HFFc6 (cell line): ENCODE measurements around the gene TPST2. TPM values are rescaled to one million over a fixed set of nuclear protein-coding genes. Genes with fewer than 3 reads are reported as not detected.

ENCODE experiments used
- DNase-seq: peaks from one replicate; pipeline ENCODE4 v3.0.0-alpha.2; 2018
- H3K27ac Mint-ChIP-seq: 2 replicates; pipeline ENCODE4 v1.8.0; 2020; ENCODE audit warnings: mild to moderate bottlenecking, mixed read lengths
- H3K27me3 Mint-ChIP-seq: 2 replicates; pipeline ENCODE4 v1.8.0; 2021; ENCODE audit warnings: mild to moderate bottlenecking, moderate library complexity, mixed read lengths; ENCODE audit not compliant: insufficient read depth
- H3K36me3 Mint-ChIP-seq: 2 replicates; pipeline ENCODE4 v1.8.0; 2021; ENCODE audit warnings: low read depth, mixed read lengths
- H3K4me1 Mint-ChIP-seq: 2 replicates; pipeline ENCODE4 v1.8.0; 2020; ENCODE audit warnings: low read depth, mixed read lengths
- H3K4me3 Mint-ChIP-seq: 2 replicates; pipeline ENCODE4 v1.8.0; 2020; ENCODE audit warnings: mild to moderate bottlenecking, moderate library complexity, mixed read lengths
- H3K9me3 Mint-ChIP-seq: 2 replicates; pipeline ENCODE4 v1.8.0; 2020; ENCODE audit warnings: mild to moderate bottlenecking, mixed read lengths
- CTCF ChIP-seq: fragments of 200-600 bp; sonication (generic); IDR thresholded peaks from 2 replicates; pipeline ENCODE4 v1.5.0; 2021; ENCODE audit warnings: antibody characterized with exemption, mild to moderate bottlenecking
- total RNA-seq, 6 experiments: library from RNA; stranded (reverse); fragmentation: NEBNext Ultra II Directional; extraction: Animal tissue kit (Norgen Biotek cat#: 25700); gene quantifications; 2 replicates in 1 of 6; 3 replicates in 5 of 6; pipeline ENCODE4 v1.2.3, GENCODE V29; 2021

The TPST2 gene
- total RNA-seq, 6 experiments from 2014 or later = 66.8 to 75.5 (median 73.8) TPM

- Mint-ChIP-seq H3K27me3 (peaks cover 12% of the 10 kb centered on the region), H3K36me3 (no peaks in the 10 kb centered on the region), H3K27ac (no peak overlapping the region), H3K4me3 (no peak overlapping the region), H3K4me1 (peaks cover 11% of the 10 kb centered on the region), H3K9me3 (no peaks in the 10 kb centered on the region)
- no peak for TF ChIP-seq CTCF
- no peak for DNase-seq
Observed at GRCh38 chr22:26602127-26602526, 12.2 kb upstream of the TPST2 start.

GRCh38 chr22:26601726-26602125 is 11.8 kb upstream of the TPST2 start:
- Mint-ChIP-seq H3K27me3 (peaks cover 12% of the 10 kb centered on the region), H3K27ac (no peak overlapping the region), H3K36me3 (no peaks in the 10 kb centered on the region), H3K4me1 (peaks cover 11% of the 10 kb centered on the region), H3K9me3 (no peaks in the 10 kb centered on the region), H3K4me3 (no peak overlapping the region)
- no peak for DNase-seq
- TF ChIP-seq CTCF = no peak

GRCh38 chr22:26599505-26599904 is 9.6 kb upstream of the TPST2 start:
- H3K27ac Mint-ChIP-seq = no peak overlapping the region
- H3K4me1 Mint-ChIP-seq = no peaks in the 10 kb centered on the region; the same call in 1 of the 2 replicates
- H3K4me3 Mint-ChIP-seq = no peak overlapping the region
- H3K36me3 Mint-ChIP-seq = no peaks in the 10 kb centered on the region
- no peaks in the 10 kb centered on the region for H3K9me3 Mint-ChIP-seq
- DNase-seq = no peak
- peaks cover 10% of the 10 kb centered on the region for H3K27me3 Mint-ChIP-seq
- no peak for TF ChIP-seq CTCF

- Mint-ChIP-seq H3K36me3 (no peaks in the 10 kb centered on the region), H3K27me3 (peaks cover 10% of the 10 kb centered on the region)
Observed at GRCh38 chr22:26597480-26597879, 7.5 kb upstream of the TPST2 start.

GRCh38 chr22:26597026-26597425 is 7.1 kb upstream of the TPST2 start:
- TF ChIP-seq CTCF = no peak
- Mint-ChIP-seq H3K9me3 (no peaks in the 10 kb centered on the region), H3K27me3 (peaks cover 10% of the 10 kb centered on the region), H3K4me1 (no peaks in the 10 kb centered on the region), H3K36me3 (no peaks in the 10 kb centered on the region), H3K4me3 (no peak overlapping the region), H3K27ac (no peak overlapping the region)
- DNase-seq = no peak

More at GRCh38 chr22:26597480-26597879, 7.5 kb upstream of the TPST2 start:
- H3K9me3 Mint-ChIP-seq = no peaks in the 10 kb centered on the region
- H3K4me1 Mint-ChIP-seq = no peaks in the 10 kb centered on the region
- no peak overlapping the region for H3K4me3 Mint-ChIP-seq
- H3K27ac Mint-ChIP-seq = no peak overlapping the region
- TF ChIP-seq CTCF = no peak
- no peak for DNase-seq

- peaks cover 10% of the 10 kb centered on the region for H3K27me3 Mint-ChIP-seq
- no peak for DNase-seq
Observed at GRCh38 chr22:26593763-26594162, 3.8 kb upstream of the TPST2 start.

More at GRCh38 chr22:26593763-26594162, 3.8 kb upstream of the TPST2 start:
- H3K4me3 Mint-ChIP-seq = no peak overlapping the region
- H3K27ac Mint-ChIP-seq = no peak overlapping the region
- H3K9me3 Mint-ChIP-seq = no peaks in the 10 kb centered on the region
- no peak for TF ChIP-seq CTCF
- peaks cover 12% of the 10 kb centered on the region for H3K4me1 Mint-ChIP-seq
- peaks cover under 1% of the 10 kb centered on the region; the same call in 1 of the 2 replicates for H3K36me3 Mint-ChIP-seq
